ENCODE results near the gene TMEM203.

DNA sequence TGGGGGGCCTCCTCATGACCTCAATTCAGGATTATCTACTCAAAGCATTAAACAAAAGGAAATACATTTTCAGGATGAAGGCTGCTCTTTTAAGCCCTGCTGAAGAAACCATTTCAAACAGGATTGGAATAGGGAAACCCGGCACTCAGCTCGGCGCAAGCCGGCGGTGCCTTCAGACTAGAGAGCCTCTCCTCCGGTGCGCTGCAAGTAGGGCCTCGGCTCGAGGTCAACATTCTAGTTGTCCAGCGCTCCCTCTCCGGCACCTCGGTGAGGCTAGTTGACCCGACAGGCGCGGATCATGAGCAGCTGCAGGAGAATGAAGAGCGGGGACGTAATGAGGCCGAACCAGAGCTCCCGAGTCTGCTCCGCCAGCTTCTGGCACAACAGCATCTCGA, 720 bp downstream of the TMEM203 start:
- TF ChIP-seq, protein P1, sequence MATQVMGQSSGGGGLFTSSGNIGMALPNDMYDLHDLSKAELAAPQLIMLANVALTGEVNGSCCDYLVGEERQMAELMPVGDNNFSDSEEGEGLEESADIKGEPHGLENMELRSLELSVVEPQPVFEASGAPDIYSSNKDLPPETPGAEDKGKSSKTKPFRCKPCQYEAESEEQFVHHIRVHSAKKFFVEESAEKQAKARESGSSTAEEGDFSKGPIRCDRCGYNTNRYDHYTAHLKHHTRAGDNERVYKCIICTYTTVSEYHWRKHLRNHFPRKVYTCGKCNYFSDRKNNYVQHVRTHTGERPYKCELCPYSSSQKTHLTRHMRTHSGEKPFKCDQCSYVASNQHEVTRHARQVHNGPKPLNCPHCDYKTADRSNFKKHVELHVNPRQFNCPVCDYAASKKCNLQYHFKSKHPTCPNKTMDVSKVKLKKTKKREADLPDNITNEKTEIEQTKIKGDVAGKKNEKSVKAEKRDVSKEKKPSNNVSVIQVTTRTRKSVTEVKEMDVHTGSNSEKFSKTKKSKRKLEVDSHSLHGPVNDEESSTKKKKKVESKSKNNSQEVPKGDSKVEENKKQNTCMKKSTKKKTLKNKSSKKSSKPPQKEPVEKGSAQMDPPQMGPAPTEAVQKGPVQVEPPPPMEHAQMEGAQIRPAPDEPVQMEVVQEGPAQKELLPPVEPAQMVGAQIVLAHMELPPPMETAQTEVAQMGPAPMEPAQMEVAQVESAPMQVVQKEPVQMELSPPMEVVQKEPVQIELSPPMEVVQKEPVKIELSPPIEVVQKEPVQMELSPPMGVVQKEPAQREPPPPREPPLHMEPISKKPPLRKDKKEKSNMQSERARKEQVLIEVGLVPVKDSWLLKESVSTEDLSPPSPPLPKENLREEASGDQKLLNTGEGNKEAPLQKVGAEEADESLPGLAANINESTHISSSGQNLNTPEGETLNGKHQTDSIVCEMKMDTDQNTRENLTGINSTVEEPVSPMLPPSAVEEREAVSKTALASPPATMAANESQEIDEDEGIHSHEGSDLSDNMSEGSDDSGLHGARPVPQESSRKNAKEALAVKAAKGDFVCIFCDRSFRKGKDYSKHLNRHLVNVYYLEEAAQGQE (IDR thresholded peaks at IDR 0.05; ENCODE audit: low read depth) = no peak
- TF ChIP-seq ZBTB7A (IDR thresholded peaks at IDR 0.05; ENCODE audit: low read depth) (no peak), EP300 (IDR thresholded peaks at IDR 0.05; ENCODE audit: borderline replicate concordance) (no peak), YY1 (IDR thresholded peaks at IDR 0.05; ENCODE audit: low read depth) (no peak), TEAD4 (IDR thresholded peaks at IDR 0.05) (no peak)

Measured in Ishikawa (cell line).